Stimulated activated CD8-positive, alpha-beta memory T cell treated with anti-CD3 and anti-CD28 coated beads, Interleukin-7, amount 100 ng/mL, for 1 hour (primary cell): Measurements from ENCODE around the gene TBPL1.
"Not testable (repeated sequence)": the region's sequence is repeated elsewhere in the genome, so short reads cannot be mapped to it uniquely, and the experiment has no call there.

Source experiments
- DNase-seq, 2 donors: peaks; one replicate each; pipeline ENCODE4 v3.0.0-alpha.2; 2020; ENCODE audit warnings: low read depth in 2 of 2

TBPL1 gene

GRCh38 chr6:133973109-133973971 is 20.3 kb downstream of the TBPL1 start:
- no peak for DNase-seq

- no peak for DNase-seq
Measured at GRCh38 chr6:133977983-133978895, 25.2 kb downstream of the TBPL1 start.

DNA sequence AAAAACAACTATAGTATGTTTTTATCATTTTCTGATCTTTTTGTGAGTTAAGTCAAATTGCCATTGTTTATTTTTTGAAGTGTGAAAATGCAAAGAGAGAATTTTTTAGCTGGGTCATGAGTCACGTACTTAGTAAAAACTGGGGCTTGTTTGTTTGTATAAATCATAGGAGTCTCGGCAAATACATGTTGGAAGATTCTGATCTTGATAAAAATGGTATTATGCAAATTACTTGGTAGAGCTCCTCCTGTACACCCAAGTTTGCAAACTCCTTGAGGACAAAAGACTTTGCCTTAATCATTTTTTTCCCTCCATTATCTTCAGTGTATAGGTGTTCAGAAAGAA is 25.8 kb downstream of the TBPL1 start:
- no peak for DNase-seq

GRCh38 chr6:133979269-133979963 is 26.4 kb downstream of the TBPL1 start:
- not testable (repeated sequence) for DNase-seq

DNA sequence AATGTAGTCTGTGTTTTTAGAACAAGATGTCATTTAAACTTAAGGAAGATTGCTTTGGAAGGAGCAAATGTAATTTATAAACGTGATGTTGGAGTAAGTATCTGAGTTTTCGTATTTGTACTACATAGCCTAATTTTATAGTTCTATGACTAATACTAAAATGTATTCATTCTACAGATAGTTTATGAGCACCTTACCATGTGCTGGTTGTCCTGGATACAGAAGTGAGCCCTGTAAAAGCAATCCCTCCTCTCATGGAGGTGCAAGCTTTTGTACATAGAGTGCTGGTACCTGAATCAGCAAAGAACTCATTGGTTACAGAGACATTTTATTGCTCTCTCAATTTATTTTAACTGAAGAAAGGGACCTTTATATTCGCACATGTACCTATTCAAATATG is 27.1 kb downstream of the TBPL1 start:
- no peak for DNase-seq

DNA sequence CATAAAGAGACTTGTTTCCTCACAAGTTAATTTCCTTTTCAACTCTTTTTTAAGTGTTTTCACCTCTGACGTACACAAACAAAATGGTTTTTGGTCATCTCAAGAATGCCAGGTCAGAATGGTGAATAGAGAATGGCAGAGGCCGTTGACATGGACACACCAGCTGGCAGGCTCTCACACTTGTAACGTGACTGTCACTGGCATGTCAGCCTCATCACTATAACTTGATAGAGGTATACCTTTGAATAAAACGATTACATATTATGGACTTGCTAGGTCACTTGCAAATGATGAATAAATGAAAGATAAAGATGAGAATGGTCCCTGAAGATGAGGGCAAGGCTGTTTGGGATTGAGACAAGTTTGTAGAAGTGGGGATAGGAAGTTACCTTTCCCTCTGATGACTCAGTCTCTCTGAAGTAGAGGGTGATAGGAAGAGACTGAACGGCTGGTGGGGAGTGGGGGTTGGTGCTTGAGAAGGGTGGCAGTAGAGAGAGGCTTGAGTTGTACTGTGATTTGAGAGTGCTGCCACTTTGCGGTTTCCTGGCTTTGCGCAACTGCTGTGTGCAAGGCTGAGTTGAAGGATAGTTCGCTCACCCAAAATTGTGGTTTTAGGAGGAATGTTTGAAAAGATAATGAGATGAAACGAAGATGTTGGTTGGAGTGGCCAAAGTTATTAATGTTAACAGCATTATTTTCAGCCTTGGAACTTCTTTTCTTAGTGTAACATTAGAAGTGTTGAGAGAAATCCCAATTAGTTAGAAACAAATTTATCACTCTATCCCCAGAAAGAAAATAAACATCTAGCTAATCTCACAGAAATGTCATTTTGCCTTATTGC is 30.3 kb downstream of the TBPL1 start:
- peak; percentile 8 to 20 for DNase-seq

DNA sequence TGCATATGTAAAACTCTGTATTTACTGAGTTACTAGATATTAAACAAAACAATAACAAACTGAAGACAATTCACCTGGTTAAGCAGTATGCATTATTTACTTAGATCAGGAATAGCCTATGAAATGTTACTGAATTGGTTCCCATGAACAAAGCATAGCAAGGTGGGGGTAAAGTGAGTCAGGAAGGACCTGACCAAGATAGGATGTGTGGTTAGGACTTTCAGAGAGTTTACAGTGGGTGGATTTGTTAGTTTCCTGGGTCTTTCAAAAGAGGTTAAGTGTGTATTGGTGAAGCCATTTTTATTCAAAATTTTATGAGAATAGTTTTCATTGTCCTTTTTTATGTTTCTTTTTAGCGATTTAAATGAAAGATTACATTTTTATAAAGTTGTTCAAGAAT is 32.9 kb downstream of the TBPL1 start:
- DNase-seq = no peak

DNA sequence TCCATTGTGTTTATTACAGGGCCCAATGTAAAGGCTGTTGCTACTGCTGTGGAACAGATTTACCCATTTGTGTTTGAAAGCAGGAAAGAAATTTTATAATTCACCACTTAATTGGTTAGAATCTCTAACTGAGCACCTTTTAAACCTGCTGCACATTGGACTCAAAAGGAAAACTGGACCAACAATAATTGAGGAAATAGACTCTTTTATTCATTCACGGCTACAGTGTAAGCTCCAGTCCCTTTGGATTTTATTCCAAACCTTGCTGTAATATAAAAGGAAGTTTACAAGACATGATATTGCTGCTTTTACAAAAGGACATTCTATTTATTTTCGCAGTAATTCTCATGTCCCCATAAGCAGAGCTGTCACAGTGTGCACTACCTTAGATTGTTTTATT is 33.9 kb downstream of the TBPL1 start:
- no peak for DNase-seq

DNA sequence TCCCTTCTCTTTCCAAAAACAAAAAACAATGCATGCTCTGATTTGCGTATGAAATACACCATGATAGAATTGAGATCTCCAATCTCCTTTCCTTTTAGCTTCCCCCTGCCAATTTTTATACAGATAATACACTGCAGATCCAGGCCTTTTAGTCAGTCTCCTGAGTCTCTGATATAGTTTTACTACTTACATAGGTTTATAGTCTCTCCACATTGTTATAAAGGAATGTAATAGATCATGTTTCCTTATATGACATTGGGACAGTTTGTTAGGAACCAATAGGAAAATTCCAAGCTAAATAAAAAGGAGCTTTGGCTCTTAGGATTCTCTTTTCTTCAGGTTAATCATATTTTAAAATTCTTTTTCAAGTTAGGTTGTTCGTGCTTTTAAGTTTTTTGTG is 36.5 kb downstream of the TBPL1 start:
- no peak for DNase-seq

- no peak for DNase-seq
Measured at GRCh38 chr6:133990321-133990720, 37.3 kb downstream of the TBPL1 start.

- no peak for DNase-seq
Measured at GRCh38 chr6:133991096-133991593, 38.1 kb downstream of the TBPL1 start.

GRCh38 chr6:133992992-133993680 is 40.1 kb downstream of the TBPL1 start:
- no peak for DNase-seq

DNA sequence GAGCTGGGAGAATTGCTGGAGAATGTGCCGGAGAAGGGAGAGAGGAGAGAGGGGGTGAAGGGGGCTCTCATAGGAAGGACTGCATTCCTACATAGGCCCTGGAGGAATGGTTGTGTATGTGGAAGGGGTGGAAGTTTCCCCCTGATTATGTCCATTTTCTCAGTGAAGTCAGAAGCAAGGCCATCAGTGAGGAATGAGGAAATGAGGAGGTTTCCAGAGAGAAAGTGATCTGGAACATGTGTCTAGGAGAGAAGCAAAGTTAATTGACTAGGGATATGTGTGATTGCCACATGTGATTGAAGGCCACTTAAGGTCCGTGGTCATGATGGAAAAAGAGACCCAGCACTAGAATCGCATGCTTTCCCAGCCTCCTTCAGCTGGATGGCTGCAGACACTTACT is 42.3 kb downstream of the TBPL1 start:
- no peak for DNase-seq

DNA sequence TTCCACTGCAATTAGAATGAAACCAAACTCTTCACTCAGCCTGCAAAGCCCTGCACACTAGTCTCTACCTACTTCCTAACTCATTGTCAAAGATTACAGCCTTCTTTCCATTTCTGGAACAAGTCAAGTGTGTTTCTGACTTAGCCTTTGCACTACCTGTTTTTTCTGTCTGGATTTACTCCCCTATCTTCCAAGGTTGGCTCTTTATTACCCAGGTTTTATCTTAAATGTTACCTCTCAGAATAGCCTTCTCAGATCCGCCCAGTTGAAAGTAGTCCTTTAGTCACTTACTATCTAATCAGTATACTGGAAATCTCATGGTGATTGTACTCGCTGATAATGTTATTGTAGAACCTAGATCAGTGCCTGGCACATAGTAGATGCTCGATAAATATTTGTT is 42.7 kb downstream of the TBPL1 start:
- DNase-seq = no peak

DNA sequence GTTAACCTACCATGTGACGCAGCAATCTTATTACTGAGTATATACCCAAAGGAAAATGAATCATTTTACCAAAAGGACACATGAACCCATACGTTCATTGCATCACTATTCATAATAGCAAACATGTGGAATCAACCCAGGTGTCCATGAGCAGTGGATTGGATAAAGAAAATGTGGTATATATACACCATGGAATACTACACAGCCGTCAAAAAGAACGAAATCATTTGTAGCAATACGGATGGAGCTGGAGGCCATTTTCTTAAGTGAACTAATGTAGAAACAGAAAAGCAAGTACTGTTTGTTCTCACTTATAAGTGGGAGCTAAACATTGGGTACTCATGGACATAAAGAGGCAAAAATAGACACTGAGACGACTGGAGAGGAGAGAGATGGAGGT is 44.2 kb downstream of the TBPL1 start:
- DNase-seq = no peak

DNA sequence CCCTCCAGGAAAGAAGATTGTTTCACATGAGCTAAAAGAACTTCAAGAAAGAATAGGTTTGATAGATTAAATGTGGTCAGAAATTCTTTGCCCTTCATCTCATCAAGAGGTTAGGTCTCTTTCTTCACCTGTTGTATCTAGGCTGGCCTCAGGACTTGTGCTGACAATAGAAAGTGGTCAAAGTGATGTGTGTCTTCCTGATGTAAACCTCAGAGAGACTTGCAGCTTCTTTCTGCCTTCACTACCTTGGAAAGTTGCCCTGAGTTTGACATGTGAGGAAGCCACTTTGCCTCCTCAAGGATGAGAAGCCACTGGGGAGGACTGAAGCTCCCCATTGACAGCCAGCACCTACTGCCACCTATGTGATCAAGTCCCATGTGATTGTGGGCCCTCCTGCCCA is 46.3 kb downstream of the TBPL1 start:
- no peak for DNase-seq

DNA sequence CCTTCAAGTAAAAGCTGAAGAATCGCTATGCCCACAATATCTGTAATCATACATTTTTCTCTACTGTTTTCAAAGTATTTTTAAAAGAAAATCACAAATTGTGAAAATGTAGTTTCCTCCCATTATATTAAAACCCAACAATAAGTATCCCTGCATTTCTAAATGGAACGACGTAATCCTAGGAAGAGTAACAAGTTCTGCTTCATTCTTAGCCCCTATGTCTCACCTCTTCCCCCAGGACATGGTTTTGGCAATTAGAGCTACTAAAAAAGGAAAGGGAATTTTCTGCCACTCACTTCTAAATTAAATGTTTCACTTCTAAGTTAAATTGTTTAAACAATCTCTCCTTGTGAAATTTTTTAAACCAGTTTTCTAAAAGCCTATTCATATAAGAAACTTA is 47.4 kb downstream of the TBPL1 start:
- DNase-seq = no peak

GRCh38 chr6:134002821-134003220 is 49.8 kb downstream of the TBPL1 start:
- DNase-seq = no peak

DNA sequence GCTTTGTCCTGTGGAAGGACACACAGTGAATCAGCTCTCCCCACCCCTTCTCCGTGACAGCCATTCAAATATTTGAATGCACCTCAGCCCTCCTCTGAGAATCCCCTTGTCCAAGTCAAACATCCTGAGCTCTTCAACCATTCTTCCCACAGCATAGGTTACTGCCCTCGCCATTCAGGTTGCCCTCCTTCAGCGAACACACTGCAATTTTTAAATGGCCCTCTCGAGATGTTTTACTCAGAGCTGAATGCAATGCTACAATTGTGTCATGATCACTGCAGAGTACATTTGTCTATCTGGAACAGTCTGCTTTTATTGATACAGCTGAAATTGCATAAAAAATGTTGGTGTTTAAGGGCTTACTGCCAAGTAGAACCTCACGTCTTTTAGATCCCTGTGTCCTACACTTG is 50.5 kb downstream of the TBPL1 start:
- no peak for DNase-seq

DNA sequence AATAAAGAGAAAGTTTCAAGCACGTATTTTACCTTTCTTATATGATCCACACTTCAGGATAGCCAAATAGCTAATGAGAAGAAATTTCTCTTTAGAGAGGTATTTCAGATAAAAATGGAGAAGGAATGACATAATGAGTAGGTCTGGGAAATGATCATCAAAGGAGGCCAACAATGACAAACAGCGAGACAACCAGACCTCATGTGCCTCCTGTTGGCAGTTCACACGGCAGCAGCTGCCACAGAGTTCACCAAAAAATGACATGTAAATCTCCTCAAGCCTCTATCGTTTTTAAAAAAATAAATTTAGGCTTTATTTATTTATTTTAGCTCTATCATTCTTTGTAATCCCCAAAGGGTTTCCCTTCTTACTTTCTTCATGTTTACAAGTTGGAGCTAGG is 51.7 kb downstream of the TBPL1 start:
- DNase-seq = no peak

DNA sequence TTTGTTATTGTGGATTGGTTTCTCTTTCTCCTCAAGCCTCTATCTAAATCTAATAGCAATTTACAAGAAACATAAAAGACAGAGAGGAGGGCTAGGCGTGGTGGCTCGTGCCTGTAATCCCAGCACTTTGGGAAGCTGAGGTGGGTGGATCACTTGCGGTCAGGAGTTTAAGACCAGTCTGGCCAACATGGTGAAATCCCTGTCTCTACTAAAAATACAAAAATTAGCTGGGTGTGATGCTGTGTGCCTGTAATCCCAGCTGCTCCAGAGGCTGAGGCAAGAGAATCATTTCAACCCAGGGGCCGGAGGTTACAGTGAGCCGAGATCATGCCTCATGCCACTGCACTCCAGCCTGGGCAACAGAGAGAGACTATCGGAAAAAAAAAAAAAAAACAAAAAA is 52.8 kb downstream of the TBPL1 start:
- DNase-seq = no peak
